Osteoblast (primary cell): ENCODE results near the gene HNRNPM. TPM values are rescaled to one million over a fixed set of nuclear protein-coding genes. Genes with fewer than 3 reads are reported as not detected.
"Not testable (repeated sequence)": the region's sequence is repeated elsewhere in the genome, so short reads cannot be mapped to it uniquely, and the experiment has no call there.

Experiments
- DNase-seq: peaks from one replicate; pipeline ENCODE4 v3.0.0; 2011; ENCODE audit warnings: low spot score, mixed read lengths; ENCODE audit not compliant: insufficient read length; ENCODE audit errors: missing footprints
- H2AFZ ChIP-seq: 2 replicates; pipeline ENCODE4 v1.6.0; 2011; ENCODE audit warnings: mild to moderate bottlenecking, low read length
- H3K27ac ChIP-seq: 2 replicates; pipeline ENCODE4 v1.5.1; 2011; ENCODE audit warnings: mild to moderate bottlenecking, low read depth, low read length, moderate library complexity
- H3K27me3 ChIP-seq: 2 replicates; pipeline ENCODE4 v1.6.0; 2012; ENCODE audit warnings: mild to moderate bottlenecking, control low read depth, inconsistent platforms, low read length, moderate library complexity; ENCODE audit not compliant: insufficient read depth
- H3K36me3 ChIP-seq: 2 replicates; pipeline ENCODE4 v1.5.1; 2011; ENCODE audit warnings: mild to moderate bottlenecking, low read length, control low read depth, moderate library complexity; ENCODE audit not compliant: insufficient read depth
- H3K4me1 ChIP-seq: 2 replicates; pipeline ENCODE4 v1.5.1; 2011; ENCODE audit warnings: mild to moderate bottlenecking, low read length, control low read depth, moderate library complexity; ENCODE audit not compliant: insufficient read depth
- H3K4me2 ChIP-seq: 2 replicates; pipeline ENCODE4 v1.6.0; 2011; ENCODE audit warnings: mild to moderate bottlenecking, low read length; ENCODE audit not compliant: insufficient read depth
- H3K4me3 ChIP-seq: fragments of 200-600 bp; sonication (generic); 3 replicates; pipeline ENCODE4 v1.5.1; 2012; ENCODE audit warnings: mild to moderate bottlenecking, low read length, inconsistent platforms; ENCODE audit not compliant: insufficient read depth
- H3K79me2 ChIP-seq: 2 replicates; pipeline ENCODE4 v1.6.0; 2012; ENCODE audit warnings: mild to moderate bottlenecking, low read length, control low read depth, inconsistent platforms; ENCODE audit not compliant: insufficient read depth
- H3K9me3 ChIP-seq: 2 replicates; pipeline ENCODE4 v1.5.1; 2011; ENCODE audit warnings: low read depth, low read length, control low read depth
- H4K20me1 ChIP-seq: 2 replicates; pipeline ENCODE4 v1.6.0; 2012; ENCODE audit warnings: mild to moderate bottlenecking, low read length, control low read depth; ENCODE audit not compliant: insufficient read depth
- total RNA-seq: library from RNA; depleted of rRNA; stranded (reverse); fragments of >200 nt; gene quantifications from 2 replicates; pipeline ENCODE4 v1.2.3, GENCODE V29; 2012
- TF ChIP-seq, protein P1 (sequence below): IDR thresholded peaks from 2 replicates; pipeline ENCODE4 v1.5.1; 2011; ENCODE audit warnings: mild to moderate bottlenecking, low read depth, low read length, moderate library complexity; ENCODE audit errors: extremely low read depth

The HNRNPM gene
- total RNA-seq, 1 donor: 39.4 TPM

DNA sequence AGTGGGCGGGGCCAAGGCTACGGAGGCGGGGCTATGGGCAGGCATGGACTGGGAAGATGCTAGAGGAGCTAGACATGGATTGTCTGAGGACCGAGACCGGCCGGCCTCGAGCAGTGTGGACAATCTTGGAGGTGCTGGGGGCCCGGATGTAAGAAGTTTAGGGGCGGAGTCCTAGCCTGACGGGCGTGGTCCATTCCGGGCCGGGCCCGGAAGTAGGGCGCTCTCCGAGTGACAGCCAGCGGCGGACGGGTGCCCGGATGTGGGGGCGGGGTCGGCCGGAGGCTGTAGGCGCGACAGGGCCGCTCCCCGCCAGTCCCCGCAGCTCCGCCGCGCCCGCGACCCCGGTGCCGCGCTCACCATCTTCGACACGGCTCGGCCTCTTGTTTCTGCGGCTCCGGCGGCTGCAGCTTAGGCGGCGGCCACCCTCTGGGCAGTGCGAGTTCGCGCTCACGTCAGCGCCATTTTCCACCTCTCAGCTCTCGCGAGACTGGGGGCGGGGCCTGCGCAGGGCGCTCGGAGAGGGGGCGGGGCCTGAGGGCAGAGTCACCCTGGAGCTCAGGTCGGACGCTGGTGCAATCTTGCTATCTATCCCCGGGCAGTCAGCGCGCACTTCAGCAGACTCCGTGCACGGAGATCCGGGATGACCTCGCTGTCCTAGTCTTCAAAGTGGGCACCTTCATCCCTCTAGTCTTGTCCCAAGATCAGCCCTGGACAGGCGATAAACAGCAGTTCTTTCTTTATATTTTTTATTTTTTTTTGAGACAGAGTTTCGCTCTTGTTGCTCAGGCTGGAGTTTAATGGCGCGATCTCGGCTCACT is 69.1 kb downstream of the HNRNPM start, which contains the start of gene ZNF414:
Gene ZNF414 (minus strand): TSS at position 481 of the 818 bp plus-strand sequence. CDS start 121 bp downstream, at position 360.
- no peaks in the 10 kb centered on the region for H3K9me3 ChIP-seq
- H3K4me1 ChIP-seq: peaks cover 25% of the 10 kb centered on the region
- H3K27me3 ChIP-seq: no peaks in the 10 kb centered on the region
- no peaks in the 10 kb centered on the region for H4K20me1 ChIP-seq
- peak within 1 kb of the TSS; percentile 88 for H3K4me2 ChIP-seq
- TF ChIP-seq, protein P1, sequence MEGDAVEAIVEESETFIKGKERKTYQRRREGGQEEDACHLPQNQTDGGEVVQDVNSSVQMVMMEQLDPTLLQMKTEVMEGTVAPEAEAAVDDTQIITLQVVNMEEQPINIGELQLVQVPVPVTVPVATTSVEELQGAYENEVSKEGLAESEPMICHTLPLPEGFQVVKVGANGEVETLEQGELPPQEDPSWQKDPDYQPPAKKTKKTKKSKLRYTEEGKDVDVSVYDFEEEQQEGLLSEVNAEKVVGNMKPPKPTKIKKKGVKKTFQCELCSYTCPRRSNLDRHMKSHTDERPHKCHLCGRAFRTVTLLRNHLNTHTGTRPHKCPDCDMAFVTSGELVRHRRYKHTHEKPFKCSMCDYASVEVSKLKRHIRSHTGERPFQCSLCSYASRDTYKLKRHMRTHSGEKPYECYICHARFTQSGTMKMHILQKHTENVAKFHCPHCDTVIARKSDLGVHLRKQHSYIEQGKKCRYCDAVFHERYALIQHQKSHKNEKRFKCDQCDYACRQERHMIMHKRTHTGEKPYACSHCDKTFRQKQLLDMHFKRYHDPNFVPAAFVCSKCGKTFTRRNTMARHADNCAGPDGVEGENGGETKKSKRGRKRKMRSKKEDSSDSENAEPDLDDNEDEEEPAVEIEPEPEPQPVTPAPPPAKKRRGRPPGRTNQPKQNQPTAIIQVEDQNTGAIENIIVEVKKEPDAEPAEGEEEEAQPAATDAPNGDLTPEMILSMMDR: no peak
- H3K27ac ChIP-seq: peak within 1 kb of the TSS; percentile 94
- H3K4me3 ChIP-seq: peak within 1 kb of the TSS; percentile 93
- no peaks in the 10 kb centered on the region for H3K79me2 ChIP-seq
- no peaks in the 10 kb centered on the region for H3K36me3 ChIP-seq
- DNase-seq: peak; percentile 100
- peak within 1 kb of the TSS; percentile 83 for H2AFZ ChIP-seq

DNA sequence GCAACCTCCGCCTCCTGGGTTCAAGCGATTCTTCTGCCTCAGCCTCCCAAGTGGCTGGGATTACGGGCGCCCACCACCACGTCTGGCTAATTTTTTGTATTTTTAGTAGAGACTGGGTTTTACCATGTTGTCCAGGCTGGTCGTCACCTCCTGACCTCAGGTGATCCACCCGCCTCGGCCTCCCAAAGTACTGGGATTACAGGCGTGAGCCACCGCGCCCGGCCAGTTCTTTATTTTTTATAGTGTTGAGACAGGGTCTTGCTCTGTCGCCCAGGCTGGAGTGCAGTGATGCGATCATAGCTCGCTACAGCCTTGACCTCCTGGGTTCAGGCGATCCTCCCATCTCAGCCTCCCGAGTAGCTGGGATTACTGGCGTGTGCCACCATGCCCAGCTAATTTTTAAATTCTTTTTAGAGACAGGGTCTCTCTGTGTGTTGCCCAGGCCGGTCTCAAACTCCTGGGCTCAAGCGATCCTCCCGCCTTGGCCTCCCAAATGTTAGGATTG is 69.8 kb downstream of the HNRNPM start:
- H3K4me2 ChIP-seq: peak overlapping the region; percentile 88
- peak overlapping the region; percentile 94 for H3K27ac ChIP-seq
- peak overlapping the region; percentile 83 for H2AFZ ChIP-seq
- H3K27me3 ChIP-seq, H3K9me3 ChIP-seq, H3K36me3 ChIP-seq, H3K79me2 ChIP-seq, H4K20me1 ChIP-seq, DNase-seq: not testable (repeated sequence)
- peak overlapping the region; percentile 93 for H3K4me3 ChIP-seq
- peaks cover 25% of the 10 kb centered on the region for H3K4me1 ChIP-seq

DNA sequence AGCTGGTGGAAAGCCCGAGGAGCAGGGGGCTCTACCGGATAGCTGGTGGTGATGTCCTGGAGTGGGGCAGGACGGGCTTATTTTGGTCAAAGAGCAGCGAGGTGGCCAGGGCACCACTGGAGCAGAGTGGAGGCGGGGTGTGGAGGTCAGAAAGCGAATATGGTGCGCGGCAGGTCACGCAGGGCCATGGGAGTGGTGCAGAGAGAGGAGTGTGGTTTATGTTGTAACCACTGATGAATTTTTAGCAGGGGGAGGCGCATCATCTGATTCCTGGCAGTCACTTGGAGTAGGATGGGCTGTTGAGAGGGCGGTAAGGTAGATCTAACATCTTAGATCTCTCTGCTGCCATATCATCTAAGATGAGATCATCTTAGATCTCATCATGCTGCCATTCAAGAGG is 70.5 kb downstream of the HNRNPM start:
- no peak overlapping the region for H3K4me2 ChIP-seq
- H3K4me1 ChIP-seq: peaks cover 25% of the 10 kb centered on the region
- H3K79me2 ChIP-seq: no peaks in the 10 kb centered on the region
- TF ChIP-seq, protein P1: no peak
- no peak overlapping the region for H2AFZ ChIP-seq
- H3K4me3 ChIP-seq: no peak overlapping the region
- H3K27me3 ChIP-seq: no peaks in the 10 kb centered on the region
- H4K20me1 ChIP-seq: no peaks in the 10 kb centered on the region
- H3K27ac ChIP-seq: no peak overlapping the region
- H3K9me3 ChIP-seq: no peaks in the 10 kb centered on the region
- no peaks in the 10 kb centered on the region for H3K36me3 ChIP-seq
- DNase-seq: peak; percentile 81

DNA sequence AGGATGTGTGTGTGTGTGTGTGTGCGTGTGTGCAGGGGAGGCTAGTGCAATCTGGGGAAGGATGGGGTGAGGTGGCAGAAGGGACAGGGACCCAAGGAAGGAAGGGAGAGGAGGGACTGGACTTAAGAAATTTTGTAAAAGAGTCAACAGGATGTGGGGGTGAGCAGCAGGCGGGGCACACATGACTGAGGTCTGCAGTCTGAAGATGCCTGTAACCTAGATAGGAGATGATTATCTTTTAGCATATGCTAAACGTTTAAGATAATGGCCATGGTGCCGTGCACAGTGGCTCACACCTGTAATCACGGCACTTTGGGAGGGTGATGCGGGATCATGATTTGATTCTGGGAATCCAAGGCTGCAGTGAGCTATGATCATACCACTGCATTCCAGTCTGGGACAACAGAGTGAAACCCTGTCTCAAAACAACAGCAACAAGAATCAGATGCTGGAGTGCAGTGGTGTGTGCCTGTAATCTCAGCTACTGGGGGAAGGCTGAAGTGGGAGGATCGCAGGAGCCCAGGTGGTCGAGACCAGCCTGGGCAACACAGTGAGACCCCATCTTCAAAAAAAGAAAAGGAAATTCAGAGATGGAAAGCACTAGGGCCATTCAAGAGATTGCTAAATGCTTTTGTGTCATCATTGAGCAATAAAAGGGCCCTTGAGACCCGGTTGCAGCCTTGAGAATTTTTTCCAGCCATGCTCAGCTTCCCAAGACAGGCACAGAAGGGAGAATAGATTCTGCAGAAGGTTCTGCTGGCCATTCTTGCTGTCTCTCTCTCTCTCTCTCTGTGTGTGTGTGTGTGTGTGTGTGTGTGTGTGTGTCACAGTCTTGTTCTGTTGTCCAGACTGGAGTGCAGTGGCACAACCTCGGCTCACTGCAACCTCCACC is 73.0 kb downstream of the HNRNPM start:
- Histone ChIP-seq H3K9me3 (no peaks in the 10 kb centered on the region), H3K27ac (peak overlapping the region; percentile 8), H2AFZ (peak overlapping the region; percentile 30), H3K4me3 (no peak overlapping the region), H3K4me1 (peaks cover 23% of the 10 kb centered on the region), H3K36me3 (no peaks in the 10 kb centered on the region), H4K20me1 (no peaks in the 10 kb centered on the region), H3K79me2 (no peaks in the 10 kb centered on the region), H3K4me2 (peak overlapping the region; percentile 32), H3K27me3 (no peaks in the 10 kb centered on the region)
- DNase-seq: peak; percentile 48
- TF ChIP-seq, protein P1: no peak
